Measurements from ENCODE around the gene SKI. TPM values are rescaled to one million over a fixed set of nuclear protein-coding genes. Genes with fewer than 3 reads are reported as not detected.

The SKI gene
- total and polyA plus RNA-seq, 2 experiments from 2014 or later, result 9.3 to 66.8 TPM

- H3K4me1 ChIP-seq (ENCODE audit: insufficient read depth), result peaks cover 37% of the 10 kb centered on the region; the same call in 1 of the 2 replicates
- DNase-seq (ENCODE audit: low spot score), result peak; percentile 24
- TF ChIP-seq EZH2phosphoT487 (IDR thresholded peaks at IDR 0.05; ENCODE audit: unreplicated experiment) (no peak), POLR2AphosphoS5 (IDR thresholded peaks at IDR 0.05; ENCODE audit: low read depth) (no peak), ZNF331 (CRISPR knock-in tag; IDR thresholded peaks at IDR 0.05; ENCODE audit: low read depth) (no peak), CTCF (conservative IDR thresholded peaks at IDR 0.05; ENCODE audit: low read depth in 2 of 2) (no peak), ZNF114 (CRISPR knock-in tag; IDR thresholded peaks at IDR 0.05) (no peak), EZH2 (IDR thresholded peaks at IDR 0.05; ENCODE audit: low read depth, unreplicated experiment) (no peak), CREB1 (CRISPR knock-in tag; IDR thresholded peaks at IDR 0.05; ENCODE audit: low read depth) (no peak), ETS1 (IDR thresholded peaks at IDR 0.05) (no peak), STAT1 (IDR thresholded peaks at IDR 0.05; ENCODE audit: unreplicated experiment) (no peak), JUNB (IDR thresholded peaks at IDR 0.05; ENCODE audit: unreplicated experiment) (no peak), REST (IDR thresholded peaks at IDR 0.05; ENCODE audit: unreplicated experiment) (no peak), NANOG (IDR thresholded peaks at IDR 0.05; ENCODE audit: borderline replicate concordance) (no peak)
- TF ChIP-seq, protein P1, sequence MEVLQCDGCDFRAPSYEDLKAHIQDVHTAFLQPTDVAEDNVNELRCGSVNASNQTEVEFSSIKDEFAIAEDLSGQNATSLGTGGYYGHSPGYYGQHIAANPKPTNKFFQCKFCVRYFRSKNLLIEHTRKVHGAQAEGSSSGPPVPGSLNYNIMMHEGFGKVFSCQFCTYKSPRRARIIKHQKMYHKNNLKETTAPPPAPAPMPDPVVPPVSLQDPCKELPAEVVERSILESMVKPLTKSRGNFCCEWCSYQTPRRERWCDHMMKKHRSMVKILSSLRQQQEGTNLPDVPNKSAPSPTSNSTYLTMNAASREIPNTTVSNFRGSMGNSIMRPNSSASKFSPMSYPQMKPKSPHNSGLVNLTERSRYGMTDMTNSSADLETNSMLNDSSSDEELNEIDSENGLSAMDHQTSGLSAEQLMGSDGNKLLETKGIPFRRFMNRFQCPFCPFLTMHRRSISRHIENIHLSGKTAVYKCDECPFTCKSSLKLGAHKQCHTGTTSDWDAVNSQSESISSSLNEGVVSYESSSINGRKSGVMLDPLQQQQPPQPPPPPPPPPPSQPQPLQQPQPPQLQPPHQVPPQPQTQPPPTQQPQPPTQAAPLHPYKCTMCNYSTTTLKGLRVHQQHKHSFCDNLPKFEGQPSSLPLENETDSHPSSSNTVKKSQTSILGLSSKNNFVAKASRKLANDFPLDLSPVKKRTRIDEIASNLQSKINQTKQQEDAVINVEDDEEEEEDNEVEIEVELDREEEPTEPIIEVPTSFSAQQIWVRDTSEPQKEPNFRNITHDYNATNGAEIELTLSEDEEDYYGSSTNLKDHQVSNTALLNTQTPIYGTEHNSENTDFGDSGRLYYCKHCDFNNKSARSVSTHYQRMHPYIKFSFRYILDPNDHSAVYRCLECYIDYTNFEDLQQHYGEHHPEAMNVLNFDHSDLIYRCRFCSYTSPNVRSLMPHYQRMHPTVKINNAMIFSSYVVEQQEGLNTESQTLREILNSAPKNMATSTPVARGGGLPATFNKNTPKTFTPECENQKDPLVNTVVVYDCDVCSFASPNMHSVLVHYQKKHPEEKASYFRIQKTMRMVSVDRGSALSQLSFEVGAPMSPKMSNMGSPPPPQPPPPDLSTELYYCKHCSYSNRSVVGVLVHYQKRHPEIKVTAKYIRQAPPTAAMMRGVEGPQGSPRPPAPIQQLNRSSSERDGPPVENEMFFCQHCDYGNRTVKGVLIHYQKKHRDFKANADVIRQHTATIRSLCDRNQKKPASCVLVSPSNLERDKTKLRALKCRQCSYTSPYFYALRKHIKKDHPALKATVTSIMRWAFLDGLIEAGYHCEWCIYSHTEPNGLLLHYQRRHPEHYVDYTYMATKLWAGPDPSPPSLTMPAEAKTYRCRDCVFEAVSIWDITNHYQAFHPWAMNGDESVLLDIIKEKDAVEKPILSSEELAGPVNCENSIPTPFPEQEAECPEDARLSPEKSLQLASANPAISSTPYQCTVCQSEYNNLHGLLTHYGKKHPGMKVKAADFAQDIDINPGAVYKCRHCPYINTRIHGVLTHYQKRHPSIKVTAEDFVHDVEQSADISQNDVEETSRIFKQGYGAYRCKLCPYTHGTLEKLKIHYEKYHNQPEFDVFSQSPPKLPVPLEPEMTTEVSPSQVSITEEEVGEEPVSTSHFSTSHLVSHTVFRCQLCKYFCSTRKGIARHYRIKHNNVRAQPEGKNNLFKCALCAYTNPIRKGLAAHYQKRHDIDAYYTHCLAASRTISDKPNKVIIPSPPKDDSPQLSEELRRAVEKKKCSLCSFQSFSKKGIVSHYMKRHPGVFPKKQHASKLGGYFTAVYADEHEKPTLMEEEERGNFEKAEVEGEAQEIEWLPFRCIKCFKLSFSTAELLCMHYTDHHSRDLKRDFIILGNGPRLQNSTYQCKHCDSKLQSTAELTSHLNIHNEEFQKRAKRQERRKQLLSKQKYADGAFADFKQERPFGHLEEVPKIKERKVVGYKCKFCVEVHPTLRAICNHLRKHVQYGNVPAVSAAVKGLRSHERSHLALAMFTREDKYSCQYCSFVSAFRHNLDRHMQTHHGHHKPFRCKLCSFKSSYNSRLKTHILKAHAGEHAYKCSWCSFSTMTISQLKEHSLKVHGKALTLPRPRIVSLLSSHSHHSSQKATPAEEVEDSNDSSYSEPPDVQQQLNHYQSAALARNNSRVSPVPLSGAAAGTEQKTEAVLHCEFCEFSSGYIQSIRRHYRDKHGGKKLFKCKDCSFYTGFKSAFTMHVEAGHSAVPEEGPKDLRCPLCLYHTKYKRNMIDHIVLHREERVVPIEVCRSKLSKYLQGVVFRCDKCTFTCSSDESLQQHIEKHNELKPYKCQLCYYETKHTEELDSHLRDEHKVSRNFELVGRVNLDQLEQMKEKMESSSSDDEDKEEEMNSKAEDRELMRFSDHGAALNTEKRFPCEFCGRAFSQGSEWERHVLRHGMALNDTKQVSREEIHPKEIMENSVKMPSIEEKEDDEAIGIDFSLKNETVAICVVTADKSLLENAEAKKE (CRISPR knock-in tag; IDR thresholded peaks at IDR 0.05), result no peak
- no peaks in the 10 kb centered on the region for H3K36me3 ChIP-seq (ENCODE audit: insufficient read depth)
- Mint-ChIP-seq H3K9me3 (no peaks in the 10 kb centered on the region; the same call in 2 of the 3 replicates), H3K27me3 (ENCODE audit: insufficient read depth, low read depth, poor library complexity) (peaks cover 21% of the 10 kb centered on the region), H3K4me1 (peaks cover 58% of the 10 kb centered on the region), H3K36me3 (ENCODE audit: low read depth) (peaks cover 10% of the 10 kb centered on the region; the same call in 2 of the 3 replicates), H3K4me3 (peak overlapping the region; percentile 10; the same call in 1 of the 3 replicates), H3K27ac (0 out of 2 replicates have a peak overlapping the region, but pooled peaks have one; percentile 36)
- H3K27me3 ChIP-seq (ENCODE audit: insufficient read depth), result no peaks in the 10 kb centered on the region
- H4K20me1 ChIP-seq (replicated peaks; ENCODE audit: insufficient read depth), result peaks cover 77% of the 10 kb centered on the region
- no peak for ATAC-seq
- no peak overlapping the region for H3K27ac ChIP-seq (ENCODE audit: low read depth)
- peaks cover 97% of the 10 kb centered on the region for H3K79me2 ChIP-seq (replicated peaks; ENCODE audit: insufficient read depth)
- no peak overlapping the region for H3K4me3 ChIP-seq
- no peaks in the 10 kb centered on the region for H3K9me2 ChIP-seq (ENCODE audit: insufficient read depth)
- H3K4me2 ChIP-seq, result no peak overlapping the region
- peaks cover 13% of the 10 kb centered on the region; the same call in 1 of the 2 replicates for H3F3A ChIP-seq (replicated peaks; ENCODE audit: low read depth)
- no peak overlapping the region for H2AFZ ChIP-seq
Measured at GRCh38 chr1:2233468-2233867, 5.3 kb downstream of the SKI start.

All from GM23338 (cell line).